T1000 (cell line): ENCODE data around the gene IFIT3.
"Not testable (repeated sequence)": the region's sequence is repeated elsewhere in the genome, so short reads cannot be mapped to it uniquely, and the experiment has no call there.

Source experiments
- DNase-seq: peaks from one replicate; lab custom pipeline; 2025; ENCODE audit warnings: mixed read lengths; lab: John Stamatoyannopoulos, UW

The IFIT3 gene

DNA sequence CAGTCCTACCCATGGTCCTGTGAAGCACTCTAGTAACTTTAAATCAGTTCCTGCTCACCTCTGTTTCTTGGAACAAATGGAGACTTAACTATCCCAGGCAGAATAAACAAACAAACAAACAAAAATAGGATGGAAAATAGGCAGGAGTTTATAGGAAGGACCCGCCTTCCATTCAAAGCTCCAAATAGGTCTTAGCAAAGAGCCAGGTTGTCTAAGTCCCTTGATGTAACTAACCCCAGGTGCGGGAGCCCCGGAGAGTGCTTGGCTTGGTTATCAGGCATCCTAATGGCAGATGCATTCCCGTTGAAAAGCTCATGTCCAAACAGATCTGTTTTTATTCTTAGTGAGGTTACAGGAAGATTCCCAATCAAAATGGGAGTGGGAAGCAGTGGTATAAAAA lies 23.8 kb upstream of the IFIT3 start:
- no peak for DNase-seq

DNA sequence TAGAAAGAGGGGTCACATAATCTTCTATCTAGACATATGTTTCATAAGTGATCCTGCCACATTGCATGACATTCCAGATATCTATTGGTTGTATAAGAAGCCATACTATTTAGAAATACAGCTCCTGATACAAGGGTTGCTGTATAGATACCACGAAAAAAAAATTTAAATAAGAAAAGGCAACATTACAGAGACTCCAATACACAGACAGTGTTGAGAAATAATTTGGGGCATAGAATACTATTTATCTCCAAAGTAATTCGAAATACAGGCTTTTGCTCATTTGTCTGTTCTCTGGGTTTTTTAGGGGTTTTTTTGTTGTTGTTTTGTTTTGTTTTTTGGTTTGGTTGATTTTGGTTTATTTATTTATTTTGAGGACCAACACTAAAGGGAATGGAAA lies 23.4 kb upstream of the IFIT3 start:
- no peak for DNase-seq

DNA sequence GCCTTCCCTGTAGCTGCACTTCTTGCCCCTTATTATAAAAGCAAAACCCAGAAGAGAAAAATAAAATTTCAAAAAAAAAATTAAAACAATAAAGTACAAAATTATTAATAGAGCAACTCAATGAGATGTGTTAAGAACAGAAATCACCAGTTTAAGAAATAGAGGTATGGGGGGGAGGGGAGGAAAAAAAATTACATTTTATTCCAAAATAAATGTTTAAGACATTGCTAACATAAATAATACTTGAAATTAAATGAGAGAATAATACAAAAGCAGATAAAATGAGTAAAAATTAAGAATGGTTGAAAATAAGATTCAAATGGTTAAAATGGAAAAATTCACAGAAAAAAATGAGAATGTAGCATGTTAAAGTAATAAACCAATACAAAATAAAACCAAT lies 22.9 kb upstream of the IFIT3 start:
- DNase-seq = no peak

DNA sequence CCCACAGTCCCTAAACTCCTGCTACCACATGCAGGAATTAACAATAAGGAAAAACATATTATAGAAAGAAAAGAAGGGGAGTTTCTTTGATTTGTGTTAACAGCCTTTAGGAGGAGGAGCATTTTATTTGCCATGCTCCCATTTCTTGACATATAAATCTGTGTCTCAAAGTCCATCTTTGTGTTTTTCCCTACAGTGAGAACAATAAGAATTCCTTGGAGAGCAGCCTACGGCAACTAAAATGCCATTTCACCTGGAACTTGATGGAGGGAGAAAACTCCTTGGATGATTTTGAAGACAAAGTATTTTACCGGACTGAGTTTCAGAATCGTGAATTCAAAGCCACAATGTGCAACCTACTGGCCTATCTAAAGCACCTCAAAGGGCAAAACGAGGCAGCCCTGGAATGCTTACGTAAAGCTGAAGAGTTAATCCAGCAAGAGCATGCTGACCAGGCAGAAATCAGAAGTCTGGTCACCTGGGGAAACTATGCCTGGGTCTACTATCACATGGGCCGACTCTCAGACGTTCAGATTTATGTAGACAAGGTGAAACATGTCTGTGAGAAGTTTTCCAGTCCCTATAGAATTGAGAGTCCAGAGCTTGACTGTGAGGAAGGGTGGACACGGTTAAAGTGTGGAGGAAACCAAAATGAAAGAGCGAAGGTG lies 21.9 kb upstream of the IFIT3 start:
- DNase-seq = no peak

GRCh38 chr10:89306434-89307268 lies 21.1 kb upstream of the IFIT3 start:
- DNase-seq = no peak

DNA sequence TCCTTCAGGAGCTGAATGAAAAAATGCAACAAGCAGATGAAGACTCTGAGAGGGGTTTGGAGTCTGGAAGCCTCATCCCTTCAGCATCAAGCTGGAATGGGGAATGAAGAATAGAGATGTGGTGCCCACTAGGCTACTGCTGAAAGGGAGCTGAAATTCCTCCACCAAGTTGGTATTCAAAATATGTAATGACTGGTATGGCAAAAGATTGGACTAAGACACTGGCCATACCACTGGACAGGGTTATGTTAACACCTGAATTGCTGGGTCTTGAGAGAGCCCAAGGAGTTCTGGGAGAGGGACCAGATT lies 20.6 kb upstream of the IFIT3 start:
- DNase-seq = no peak

DNA sequence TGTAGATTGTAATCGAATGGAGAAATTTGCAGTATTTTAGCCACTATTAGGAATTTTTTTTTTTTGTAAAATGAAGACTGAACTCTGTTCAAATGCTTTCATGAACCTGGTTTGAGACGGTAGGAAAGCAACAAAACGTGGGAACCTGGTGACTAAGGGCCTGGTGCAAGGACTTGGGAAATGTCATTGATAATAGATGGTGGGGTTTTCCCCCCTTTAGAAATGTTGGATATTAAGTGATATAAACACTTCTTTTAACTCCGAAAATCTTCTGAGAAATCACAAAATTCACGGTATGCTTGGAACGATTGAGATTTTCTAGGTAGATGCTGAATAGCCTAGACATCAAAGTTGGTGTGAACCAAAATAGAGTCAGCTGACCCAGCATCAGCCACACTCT lies 19.5 kb upstream of the IFIT3 start:
- no peak for DNase-seq

GRCh38 chr10:89308736-89309135 lies 19.1 kb upstream of the IFIT3 start:
- no peak for DNase-seq

GRCh38 chr10:89309156-89310055 lies 18.4 kb upstream of the IFIT3 start:
- no peak for DNase-seq

- no peak for DNase-seq
Observed at GRCh38 chr10:89310056-89310893, 17.5 kb upstream of the IFIT3 start.

DNA sequence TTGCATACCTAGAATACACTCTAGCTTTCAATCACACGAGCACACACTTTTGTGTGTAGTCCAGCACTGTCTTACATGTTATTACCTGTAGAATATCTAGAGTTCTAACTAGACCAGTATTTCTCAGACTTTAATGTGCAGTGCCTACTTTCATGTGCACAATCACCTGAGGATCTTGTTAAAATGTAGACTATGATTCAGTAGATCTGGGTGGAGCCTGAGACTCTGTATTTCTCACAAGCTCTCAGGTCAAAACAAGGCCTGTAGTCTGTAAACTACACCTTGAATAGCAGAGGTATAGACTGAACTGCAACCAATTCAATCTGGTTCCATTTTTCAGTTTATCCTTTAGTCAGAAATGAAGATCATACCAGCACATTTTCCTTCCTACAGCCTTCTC lies 14.8 kb upstream of the IFIT3 start:
- DNase-seq = no peak

- no peak for DNase-seq
Observed at GRCh38 chr10:89314676-89315075, 13.1 kb upstream of the IFIT3 start.

DNA sequence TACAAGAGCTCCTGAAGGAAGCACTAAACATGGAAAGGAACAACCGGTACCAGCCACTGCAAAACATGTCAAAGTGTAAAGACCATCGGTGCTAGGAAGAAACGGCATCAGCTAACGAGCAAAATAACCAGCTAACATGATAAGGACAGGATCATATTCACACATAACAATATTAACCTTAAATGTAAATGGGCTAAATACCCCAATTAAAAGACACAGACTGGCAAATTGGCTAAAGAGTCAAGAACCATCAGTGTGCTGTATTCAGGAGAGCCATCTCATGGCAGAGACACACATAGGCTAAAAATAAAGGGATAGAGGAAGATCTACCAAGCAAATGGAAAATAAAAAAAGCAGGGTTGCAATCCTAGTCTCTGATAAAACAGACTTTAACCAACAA lies 9.8 kb upstream of the IFIT3 start:
- DNase-seq = not testable (repeated sequence)

DNA sequence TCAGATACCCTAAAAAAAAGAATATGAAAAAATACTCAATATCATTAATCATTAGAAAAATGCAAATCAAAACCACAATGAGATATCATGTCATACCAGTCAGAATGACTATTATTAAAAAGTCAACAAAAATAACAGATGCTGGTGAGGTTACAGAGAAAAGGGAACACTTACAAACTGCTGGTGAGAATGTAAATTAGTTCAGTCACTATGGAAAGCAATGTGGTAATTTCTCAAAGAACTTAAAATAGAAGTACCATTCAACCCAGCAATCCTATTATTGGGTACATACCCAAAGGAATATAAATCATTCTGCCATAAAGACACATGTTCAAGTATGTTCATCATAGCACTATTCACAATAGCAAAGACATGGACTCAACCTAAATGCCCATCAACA lies 2.7 kb upstream of the IFIT3 start:
- DNase-seq = not testable (repeated sequence)

DNA sequence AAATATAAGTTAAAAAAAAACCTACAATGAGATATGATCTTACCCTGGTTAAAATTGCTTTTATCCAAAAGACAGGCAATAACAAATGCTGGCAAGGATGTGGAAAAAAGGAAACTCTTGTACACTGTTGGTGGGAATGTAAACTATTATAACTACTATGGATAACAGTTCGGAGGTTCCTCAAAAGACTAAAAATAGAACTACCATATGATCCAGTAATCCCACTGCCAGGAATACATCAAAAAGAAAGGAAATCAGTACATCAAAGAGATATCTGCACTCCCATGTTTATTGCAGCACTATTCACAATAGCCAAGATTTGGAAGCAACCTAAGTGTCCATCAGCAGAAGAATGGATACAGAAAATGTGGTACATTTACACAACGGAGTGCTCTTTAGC lies 1.9 kb upstream of the IFIT3 start:
- not testable (repeated sequence) for DNase-seq

DNA sequence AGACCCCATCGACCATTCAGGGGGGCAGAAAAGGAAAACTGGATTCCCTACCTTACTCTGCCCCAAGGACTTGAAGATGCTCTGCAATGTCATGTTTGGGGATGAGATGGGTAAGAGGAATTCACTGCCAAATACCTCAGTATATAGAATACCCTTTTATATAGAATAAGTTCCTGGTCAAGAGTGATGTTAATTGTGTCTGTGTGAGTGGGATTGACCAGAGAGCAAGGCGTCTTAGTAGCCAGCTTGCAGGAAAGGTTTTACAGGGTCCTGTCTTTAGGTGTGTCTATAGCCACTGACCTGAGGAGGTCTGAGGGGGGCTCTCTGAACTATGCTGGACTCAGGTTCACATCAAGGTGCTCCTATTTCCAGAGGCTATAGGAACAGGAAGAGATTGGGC lies 1.4 kb downstream of the IFIT3 start:
- DNase-seq = no peak

DNA sequence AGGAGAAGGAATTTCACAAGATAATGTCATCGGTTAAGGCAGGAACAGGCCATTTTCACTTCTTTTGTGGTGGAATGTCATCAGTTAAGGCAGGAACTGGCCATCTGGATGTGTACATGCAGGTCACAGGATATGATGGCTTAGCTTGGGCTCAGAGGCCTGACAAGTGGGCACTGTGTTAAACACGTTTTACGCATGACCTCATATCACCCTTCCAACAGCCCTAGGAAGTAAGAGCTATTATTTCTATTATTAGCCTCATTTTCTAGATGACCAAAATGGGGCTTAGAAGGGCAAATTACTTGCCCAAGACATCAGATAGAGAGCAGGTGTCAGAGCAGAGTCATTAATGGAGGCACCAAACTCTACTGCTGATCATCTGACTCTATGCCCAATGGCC lies 2.2 kb downstream of the IFIT3 start:
- not testable (repeated sequence) for DNase-seq

DNA sequence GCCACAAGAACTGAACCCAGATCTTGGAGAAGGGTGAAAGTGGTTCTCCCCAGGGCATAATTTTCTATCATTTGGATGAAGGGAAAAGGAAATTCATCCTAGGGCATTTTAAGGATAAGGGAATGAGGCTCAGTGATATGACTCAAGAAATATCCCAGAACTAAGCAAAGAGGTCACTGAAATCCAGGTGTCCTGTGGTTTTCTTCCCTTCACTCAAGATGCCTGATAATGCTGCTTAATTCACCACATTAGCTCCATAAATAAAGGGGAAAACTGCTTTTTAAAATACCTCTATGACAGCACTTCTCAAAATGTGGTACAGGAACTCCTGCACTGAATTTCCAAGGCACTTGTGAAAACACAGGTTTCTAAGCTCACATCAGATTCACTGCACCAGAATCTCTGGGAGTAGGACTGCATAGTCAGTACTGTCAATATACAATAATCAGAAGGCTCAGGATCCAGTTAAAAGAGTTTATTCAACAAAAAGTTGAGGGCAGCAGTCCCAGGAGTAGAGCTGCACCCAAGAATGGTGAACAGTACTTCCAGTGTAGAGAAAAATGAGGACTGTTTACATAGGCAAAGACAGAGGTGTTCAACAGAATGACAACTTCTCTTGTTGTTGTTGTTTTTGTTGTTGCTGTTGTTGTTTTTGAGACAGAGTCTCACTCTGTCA lies 2.9 kb downstream of the IFIT3 start:
- DNase-seq = no peak

- not testable (repeated sequence) for DNase-seq
Observed at GRCh38 chr10:89331487-89332122, 3.8 kb downstream of the IFIT3 start.

DNA sequence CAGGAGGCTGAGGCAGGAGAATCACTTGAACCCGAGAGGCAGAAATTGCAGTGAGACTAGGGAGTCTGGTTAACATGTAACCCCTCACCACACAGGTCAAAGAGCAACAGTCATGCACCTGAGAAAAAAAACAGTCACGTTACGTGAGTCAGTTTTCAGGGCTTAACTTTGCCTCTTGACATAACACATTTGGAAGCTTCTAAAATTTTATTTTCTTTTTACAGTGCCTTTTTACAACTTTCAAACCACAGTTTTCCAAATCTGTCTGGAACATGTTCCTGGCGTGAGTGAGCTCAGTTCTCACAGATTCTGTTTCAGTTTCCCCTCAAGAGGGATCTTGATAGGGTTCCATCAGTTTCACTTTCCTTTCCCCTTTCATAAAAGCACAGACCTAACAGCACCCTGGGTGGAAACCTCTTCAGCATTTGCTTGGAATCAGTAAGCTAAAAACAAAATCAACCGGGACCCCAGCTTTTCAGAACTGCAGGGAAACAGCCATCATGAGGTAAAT lies 4.4 kb downstream of the IFIT3 start:
- DNase-seq = no peak

- DNase-seq = no peak
Observed at GRCh38 chr10:89335226-89335625, 7.4 kb downstream of the IFIT3 start.
